HepG2 (cell line): Measurements from ENCODE around the gene DNLZ. TPM values are rescaled to one million over a fixed set of nuclear protein-coding genes. Genes with fewer than 3 reads are reported as not detected.
A peak's percentile ranks its signal among the peaks of the same experiment; 100 is the strongest.

ENCODE experiments used
- AFF4 ChIP-seq: sonication (generic); formaldehyde crosslinking; IDR thresholded peaks from 2 replicates; pipeline ENCODE4 v1.4.0; 2020; ENCODE audit warnings: missing genetic modification reagents
- ASH2L ChIP-seq: fragments of 300-600, 200-600 bp; sonication (generic); IDR thresholded peaks from 2 replicates; pipeline ENCODE4 v1.7.0; 2017; ENCODE audit warnings: low read depth, mild to moderate bottlenecking, moderate library complexity, mixed read lengths, low read length; ENCODE audit not compliant: insufficient read length
- EED ChIP-seq: sonication (generic); formaldehyde crosslinking; IDR thresholded peaks from 2 replicates; pipeline ENCODE4 v1.5.0; 2020; ENCODE audit warnings: mild to moderate bottlenecking, missing genetic modification reagents
- ERF ChIP-seq: IDR thresholded peaks from 2 replicates; pipeline ENCODE4 v1.6.1; 2018; ENCODE audit warnings: missing biosample characterization, missing genetic modification reagents
- GMEB2 ChIP-seq: IDR thresholded peaks from 2 replicates; pipeline ENCODE4 v1.6.1; 2016; ENCODE audit warnings: missing biosample characterization, missing genetic modification reagents, low read depth
- REST ChIP-seq, 2 experiments: IDR thresholded peaks; 2 replicates each; pipeline ENCODE4 v1.6.1; 2011 to 2012; ENCODE audit warnings: low read length in 2 of 2, borderline replicate concordance in 1 of 2, low read depth in 1 of 2, mild to moderate bottlenecking in 1 of 2, moderate library complexity in 1 of 2
- SKIL ChIP-seq: sonication (generic); formaldehyde crosslinking; IDR thresholded peaks from 2 replicates; pipeline ENCODE4 v1.8.0; 2022; ENCODE audit warnings: missing genetic modification reagents, mild to moderate bottlenecking, moderate library complexity, borderline replicate concordance
- ZBTB42 ChIP-seq: sonication (generic); formaldehyde crosslinking; IDR thresholded peaks from 2 replicates; pipeline ENCODE4 v1.5.0; 2020; ENCODE audit warnings: mild to moderate bottlenecking, missing genetic modification reagents
- ZBTB7B ChIP-seq: sonication (generic); formaldehyde crosslinking; IDR thresholded peaks from 2 replicates; pipeline ENCODE4 v1.4.0; 2020; ENCODE audit warnings: missing genetic modification reagents
- ZFP91 ChIP-seq: sonication (generic); formaldehyde crosslinking; IDR thresholded peaks from 2 replicates; pipeline ENCODE4 v1.9.0; 2022; ENCODE audit warnings: missing genetic modification reagents, mild to moderate bottlenecking, borderline replicate concordance
- ZNF33B ChIP-seq: sonication (generic); formaldehyde crosslinking; IDR thresholded peaks from 2 replicates; pipeline ENCODE4 v1.5.1; 2020; ENCODE audit warnings: mild to moderate bottlenecking, missing genetic modification reagents
- ZNF629 ChIP-seq: sonication (generic); formaldehyde crosslinking; conservative IDR thresholded peaks from 2 replicates; pipeline ENCODE4 v1.5.0; 2020; ENCODE audit warnings: missing genetic modification reagents
- ZSCAN20 ChIP-seq: sonication (generic); formaldehyde crosslinking; IDR thresholded peaks from 2 replicates; pipeline ENCODE4 v1.4.0; 2020; ENCODE audit warnings: missing genetic modification reagents, mild to moderate bottlenecking, borderline replicate concordance
- polyA plus RNA-seq, 8 experiments: library from polyadenylated mRNA; depleted of rRNA in 3 of 8; stranded (reverse) in 7 of 8; unstranded in 1 of 8; fragments of >200 nt; fragmentation: Illumina TruSeq in 4 of 8; extraction: Trizol in 4 of 8; gene quantifications; 2 replicates each; pipeline versions ENCODE4 v1.2.1 to v1.2.3, GENCODE V29; 2011 to 2016; ENCODE audit warnings: low read depth in 4 of 8, missing spikeins in 1 of 8, mixed read lengths in 1 of 8; ENCODE audit not compliant: insufficient read depth in 1 of 8
- total RNA-seq, 5 experiments: library from RNA; depleted of rRNA; stranded (reverse); fragments of >200 nt; fragmentation: Illumina TruSeq; extraction: Trizol; gene quantifications; 2 replicates each; pipeline ENCODE4 v1.2.3, GENCODE V29; 2016; ENCODE audit warnings: low read depth in 1 of 5

Gene DNLZ
- total and polyA plus RNA-seq, 2 of the 13 experiments (the other 11 are each of a cell fraction or from before 2014, with no cell fraction given): 3.4 to 8.0 TPM

- TF ChIP-seq GMEB2: no peak
- TF ChIP-seq ZNF33B (CRISPR knock-in tag): peak; percentile 54; the same call in 1 of the 2 replicates
- TF ChIP-seq AFF4 (CRISPR knock-in tag): 0 out of 2 replicates have a peak, but pooled peaks have one; percentile 37
- TF ChIP-seq REST (IDR thresholded peaks at IDR 0.05; ENCODE audit: borderline replicate concordance in 1 of 2, low read depth in 1 of 2, low read length in 2 of 2): no peak
- TF ChIP-seq ZBTB42 (CRISPR knock-in tag): no peak
- no peak for TF ChIP-seq SKIL (CRISPR knock-in tag)
- no peak; the same call in 1 of the 2 replicates for TF ChIP-seq ERF
- 0 out of 2 replicates have a peak, but pooled peaks have one; percentile 13 for TF ChIP-seq EED (CRISPR knock-in tag)
- no peak; the same call in 1 of the 2 replicates for TF ChIP-seq ZSCAN20
- TF ChIP-seq ZFP91 (CRISPR knock-in tag): peak; percentile 60; the same call in 1 of the 2 replicates
- TF ChIP-seq ZBTB7B (CRISPR knock-in tag): no peak
- no peak; the same call in 1 of the 2 replicates for TF ChIP-seq ZNF629 (CRISPR knock-in tag)
- TF ChIP-seq ASH2L: no peak
These were observed 18.0 kb downstream of the DNLZ start (continued) for GRCh38 chr9:136345281-136346156.
